HG03342 (cell line): ENCODE data around the gene DLG2.
"Not testable (repeated sequence)": the region's sequence is repeated elsewhere in the genome, so short reads cannot be mapped to it uniquely, and the experiment has no call there.

Experiments
- ATAC-seq: cut with Tn5 transposase; IDR thresholded peaks from one replicate; pipeline ENCODE4 v1.9.1; 2021; ENCODE audit warnings: mild to moderate bottlenecking, moderate library complexity; ENCODE audit not compliant: unreplicated experiment

DLG2 gene

DNA sequence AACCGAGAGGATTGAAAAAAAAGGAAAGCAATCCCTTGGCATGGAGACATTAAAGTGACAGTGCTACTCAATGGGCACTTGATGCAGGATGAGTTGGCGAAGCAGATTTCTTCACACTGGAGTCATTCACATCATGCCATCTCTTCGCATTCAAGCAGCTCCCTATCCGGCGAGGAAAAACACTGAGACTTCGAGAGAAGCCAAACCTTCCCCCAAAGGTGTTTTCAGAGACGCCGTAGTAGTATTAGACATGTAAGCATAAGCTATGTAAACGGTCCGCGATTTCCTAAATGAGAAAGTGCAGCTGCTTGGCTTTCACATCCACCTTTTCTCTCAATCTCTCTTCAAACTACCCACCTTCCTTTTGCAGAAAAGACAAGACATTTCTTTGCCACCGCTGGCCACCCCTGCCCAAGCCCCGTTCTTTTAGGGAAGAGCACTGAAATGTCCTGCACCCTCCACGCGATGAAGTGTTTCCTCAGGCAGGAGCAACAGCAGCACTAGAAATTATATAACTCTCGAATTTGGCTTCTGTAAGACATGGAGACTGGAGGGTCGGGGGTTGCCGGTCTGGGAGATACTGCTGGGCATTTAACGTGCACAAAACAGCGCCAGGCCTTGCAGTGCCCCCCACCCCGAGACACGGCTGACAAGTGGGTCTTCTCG, at the start of gene DLG2:
DLG2 (minus strand) TSS at position 13 of the 666 bp plus-strand sequence.
- no peak for ATAC-seq

DNA sequence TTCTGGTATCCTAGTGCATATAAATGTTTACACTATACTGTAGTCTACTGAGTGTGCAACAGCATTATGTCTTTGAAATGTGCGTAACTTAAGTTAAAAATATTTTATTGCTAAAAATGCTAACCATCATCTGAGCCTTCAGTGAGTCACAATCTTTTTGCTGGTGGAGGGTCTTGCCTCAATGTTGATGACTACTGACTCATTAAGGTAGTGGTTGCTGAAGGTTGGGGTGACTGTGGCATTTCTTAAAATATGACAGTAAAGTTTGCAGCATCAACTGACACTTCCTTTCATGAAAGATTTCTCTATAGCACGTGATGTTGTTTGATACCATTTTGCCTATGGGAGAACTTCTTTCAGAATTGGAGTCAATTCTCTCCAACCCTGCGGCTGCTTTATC, 46.2 kb upstream of the DLG2 start:
- no peak for ATAC-seq

DNA sequence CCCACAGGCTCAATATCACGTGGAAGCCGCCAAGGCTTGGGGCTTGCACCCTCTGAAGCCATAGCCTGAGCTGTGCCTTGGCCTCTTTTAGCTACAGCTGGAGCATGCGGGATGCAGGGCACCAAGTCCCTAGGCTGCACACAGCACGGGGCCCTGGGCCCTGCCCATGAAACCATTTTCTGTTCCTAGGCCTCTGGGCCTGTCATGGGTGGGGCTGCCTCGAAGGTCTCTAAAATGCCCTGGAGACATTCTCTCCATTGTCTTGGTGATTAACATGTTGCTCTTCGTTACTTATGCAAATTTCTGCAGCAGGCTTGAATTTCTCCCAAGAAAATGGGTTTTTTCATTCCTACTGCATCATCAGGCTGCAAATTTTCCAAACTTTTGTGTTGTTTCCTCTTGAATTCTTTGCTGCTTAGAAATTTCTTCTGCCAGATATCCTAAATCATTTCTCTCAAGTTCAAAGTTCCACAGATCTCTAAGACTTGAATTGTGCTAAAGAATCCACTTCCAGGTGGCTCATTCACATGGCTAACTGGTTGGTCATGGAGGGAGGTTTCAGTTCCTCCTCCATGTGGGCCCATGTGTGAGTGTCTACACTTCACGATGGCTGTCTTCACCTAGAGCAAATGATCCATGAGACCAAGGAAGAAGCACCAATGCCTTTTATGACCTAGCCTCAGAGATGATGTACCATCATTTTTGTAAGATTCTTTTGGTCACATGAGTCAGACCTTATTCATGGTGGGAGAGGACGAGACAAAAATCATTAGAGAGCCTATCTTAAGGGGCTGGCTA, 45.2 kb upstream of the DLG2 start:
- no peak for ATAC-seq

DNA sequence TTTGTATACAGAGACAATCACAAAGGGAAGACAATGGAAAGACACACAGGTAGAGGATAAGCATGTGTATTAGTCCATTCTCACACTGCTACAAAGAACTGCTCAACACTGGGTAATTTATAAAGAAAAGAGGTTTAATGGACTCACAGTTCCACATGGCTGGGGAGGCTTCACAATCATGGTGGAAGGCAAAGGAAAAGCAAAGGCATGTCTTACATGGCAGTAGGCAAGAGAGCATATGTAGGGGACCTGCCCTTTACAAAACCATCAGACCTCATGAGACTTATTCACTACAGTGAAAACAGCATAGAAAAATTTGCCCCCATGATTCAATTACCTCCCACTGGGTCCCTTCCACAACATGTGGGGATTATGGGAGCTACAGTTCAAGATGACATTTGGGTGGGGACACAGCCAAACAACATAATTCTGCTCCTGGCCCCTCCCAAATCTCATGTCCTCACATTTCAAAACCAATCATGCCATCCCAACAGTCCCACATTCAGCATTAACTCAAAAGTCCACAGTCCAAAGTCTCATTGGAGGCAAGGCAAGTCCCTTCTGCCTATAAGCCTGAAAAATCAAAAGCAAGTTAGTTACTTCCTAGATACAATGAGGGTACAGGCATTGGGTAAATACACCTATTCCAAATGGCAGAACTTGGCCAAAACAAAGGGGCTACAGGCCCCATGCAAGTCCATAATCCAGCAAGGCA, 44.0 kb upstream of the DLG2 start:
- ATAC-seq: not testable (repeated sequence)

DNA sequence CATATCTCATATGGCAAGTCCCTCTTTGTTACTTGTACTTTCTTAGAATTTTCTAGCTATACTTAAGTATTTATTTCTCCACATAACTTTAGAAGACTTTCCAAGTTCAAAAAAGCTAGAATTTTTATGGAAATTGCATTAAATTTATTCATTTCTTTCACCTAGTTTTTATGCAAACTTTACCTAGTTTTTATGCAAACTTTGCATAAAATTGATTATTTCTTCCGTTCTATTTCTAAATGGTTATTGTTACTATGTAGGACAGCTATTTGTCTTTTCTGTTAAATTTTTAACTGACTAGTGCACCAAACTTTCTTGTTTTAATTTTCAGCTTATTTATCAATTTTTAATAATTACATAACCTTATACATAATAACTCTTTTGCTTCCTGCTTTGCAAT, 41.0 kb upstream of the DLG2 start:
- ATAC-seq: no peak

DNA sequence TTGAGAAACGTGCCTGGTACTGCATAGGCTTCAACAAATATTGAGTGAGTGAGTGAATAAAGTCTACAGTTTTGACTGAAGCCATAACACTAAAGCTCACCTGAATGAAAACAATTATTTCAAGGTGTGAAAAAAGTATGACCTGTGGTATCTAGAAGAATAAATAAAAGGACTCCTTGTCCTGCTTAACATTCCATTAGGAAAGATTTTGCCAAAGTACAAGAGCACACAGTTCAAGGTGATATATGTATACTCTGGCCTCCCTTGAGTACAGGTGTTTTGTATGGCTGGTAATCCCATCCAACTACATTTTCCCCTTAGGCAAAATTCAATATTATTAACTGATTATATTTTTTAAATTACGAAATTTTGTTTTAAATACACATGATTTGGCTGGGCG, 39.5 kb upstream of the DLG2 start:
- ATAC-seq: no peak

DNA sequence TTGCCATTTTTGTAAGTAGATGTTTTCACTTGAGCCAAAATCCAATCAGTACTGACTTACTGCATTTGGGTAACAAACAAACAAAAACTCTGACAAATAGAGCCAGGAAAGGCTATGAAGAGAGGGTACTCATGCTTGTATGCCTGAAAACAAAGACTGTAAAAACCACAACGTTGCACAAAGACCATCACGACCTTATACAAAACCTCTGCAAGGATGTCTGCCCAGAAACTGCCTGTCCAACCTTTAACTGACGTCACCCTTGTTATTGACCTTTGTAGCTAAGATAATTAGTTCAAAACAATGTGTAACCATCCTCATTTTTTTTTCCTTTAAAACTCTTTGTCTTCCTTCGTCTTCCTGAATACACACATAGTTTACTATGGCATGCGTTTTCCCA, 38.6 kb upstream of the DLG2 start:
- no peak for ATAC-seq

DNA sequence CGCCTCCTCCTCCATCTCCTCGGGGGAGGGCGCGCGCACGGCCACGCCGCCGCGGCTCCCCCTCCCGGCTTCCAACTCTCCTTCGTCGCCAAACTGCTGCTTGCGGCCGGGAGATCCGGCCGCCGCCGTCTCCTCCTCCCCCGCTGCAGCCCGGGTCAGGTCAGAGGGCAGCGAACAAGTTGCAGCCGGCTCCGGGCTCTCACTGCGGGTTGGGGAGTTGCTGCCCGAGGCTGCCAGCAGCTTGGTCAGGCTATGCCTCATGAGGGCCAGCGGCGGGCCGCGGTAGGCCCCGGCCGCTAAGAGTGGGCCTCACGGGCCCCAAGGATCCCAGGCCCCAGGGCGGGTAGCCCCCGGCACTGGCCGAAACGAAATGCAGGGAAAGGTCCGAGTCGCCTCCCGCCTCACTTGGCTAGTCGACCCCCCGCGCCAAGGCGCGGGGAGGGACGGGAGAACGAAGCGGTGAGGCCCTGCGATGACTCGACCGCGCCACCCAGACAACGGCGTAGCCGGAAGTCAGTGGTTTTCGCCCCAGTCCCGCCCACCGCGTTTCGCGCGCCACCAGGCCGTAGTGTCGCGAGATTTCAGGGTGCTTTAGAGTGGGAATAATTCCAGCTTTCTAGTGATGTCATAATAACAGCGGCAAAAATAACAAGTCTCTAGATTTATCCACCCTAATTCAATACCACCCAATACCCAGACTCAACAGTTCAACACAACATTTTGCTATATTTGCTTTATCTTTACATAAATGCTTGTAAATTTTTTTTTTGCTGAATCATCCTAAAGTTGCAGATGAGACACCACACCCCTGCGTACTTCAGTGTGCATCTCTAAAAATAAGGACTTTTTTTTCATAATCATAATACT, 37.7 kb upstream of the DLG2 start, which contains the start of gene CREBZF:
CREBZF (minus strand) TSS at position 515 of the 867 bp plus-strand sequence; CDS start at position 261, 254 bp downstream.
- peak; percentile 87 for ATAC-seq

DNA sequence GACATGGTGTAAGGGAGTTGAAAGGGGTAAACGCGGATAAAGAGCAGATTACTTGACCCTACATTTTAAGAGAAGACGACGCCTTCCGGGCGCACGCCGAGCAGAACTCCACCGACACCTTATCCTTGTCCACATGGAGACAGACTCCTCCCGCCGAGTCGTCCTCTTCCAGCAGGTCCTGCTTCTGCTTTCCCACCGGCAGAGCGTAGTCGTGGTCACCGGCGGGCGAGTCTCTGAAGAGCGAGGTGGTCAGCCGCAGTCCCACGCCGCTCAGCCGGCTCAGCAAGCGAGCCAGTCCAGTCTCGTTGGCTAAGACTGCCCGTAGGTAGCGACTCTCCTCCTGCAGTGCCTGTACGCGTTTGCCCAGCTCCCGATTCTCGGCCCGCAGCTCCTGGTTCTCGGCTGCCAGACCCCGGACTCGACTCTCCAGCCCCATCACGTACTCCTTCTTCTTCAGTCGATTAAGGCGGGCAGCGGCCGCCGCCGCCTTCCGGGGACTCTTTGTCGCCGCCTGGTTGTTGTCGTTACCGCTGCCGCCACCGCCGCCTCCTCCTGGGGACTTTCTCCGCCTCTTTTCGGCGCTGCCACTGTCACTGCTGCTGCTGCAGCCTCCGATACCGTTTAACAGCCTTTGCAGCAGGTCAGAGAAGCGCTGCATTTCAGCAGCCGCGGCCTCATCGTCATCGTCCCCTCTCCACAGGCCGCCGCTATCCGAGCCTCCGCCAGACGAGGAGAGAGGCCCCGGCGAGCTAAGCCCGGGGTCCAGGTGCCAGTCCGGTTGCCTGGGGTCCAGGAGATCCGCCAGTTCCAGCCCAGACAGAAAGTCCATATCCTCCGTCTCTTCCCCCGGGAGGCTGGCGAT, 36.8 kb upstream of the DLG2 start:
- ATAC-seq: peak; percentile 70

DNA sequence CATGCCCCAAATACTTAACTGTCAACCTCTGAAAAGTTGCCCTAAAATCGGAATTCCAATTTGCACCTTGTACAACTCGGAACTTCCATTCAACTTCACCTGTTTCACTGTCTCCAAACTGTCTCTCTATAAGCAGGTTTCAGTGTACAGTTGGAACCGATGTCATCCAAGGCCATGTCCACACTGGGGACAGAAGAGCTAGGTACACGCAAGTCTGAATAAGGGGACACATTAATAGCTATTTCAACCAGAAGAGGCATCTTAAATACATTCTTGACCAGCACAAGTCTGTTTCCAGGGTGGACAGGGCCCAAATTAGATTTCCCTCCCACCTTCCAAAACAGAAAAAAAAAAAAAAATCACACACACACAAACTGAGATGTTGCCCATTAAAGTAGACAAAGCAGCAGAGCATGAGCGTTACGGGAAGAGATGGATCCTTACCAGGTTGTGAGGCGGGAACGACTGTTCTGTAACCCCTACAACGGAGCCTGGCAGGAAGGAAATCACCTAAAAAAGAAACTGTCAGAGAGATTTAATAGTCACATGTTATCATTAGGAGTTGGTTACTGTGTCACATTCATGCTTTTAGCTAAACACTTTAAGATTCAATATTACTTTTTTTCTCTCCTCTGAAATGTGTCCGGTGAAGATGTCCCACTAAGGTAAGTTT, 36.1 kb upstream of the DLG2 start:
- no peak for ATAC-seq

DNA sequence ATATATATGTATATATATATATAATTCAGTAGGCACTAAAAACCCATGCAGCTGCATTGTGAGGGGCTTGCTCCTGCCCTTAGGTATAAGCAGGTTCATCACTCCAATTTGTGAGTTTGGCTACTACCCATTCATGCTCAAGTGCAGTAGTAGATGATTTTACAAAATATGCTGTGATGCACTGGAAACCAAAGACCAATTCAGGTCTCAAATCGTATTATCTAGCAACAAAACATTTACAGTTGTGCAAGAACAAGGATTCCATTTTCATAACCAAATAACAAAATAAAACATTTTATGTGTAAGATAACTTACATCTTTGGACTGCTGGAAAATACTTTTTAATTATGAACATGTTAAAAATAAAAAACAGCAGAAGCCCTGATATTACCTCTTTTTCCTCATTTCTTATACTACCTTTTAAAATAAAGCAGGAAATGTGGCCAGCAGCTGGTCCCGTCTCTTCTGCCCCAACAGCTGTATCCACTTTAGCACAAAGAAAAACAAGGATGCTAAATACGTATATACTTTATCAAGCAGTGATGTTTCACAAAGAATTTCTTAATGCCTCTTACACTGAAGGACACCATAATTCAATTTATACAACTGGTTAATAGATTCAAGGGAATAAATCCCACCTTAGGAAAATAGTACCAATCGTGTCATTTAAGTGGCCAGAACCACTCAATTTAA, 35.0 kb upstream of the DLG2 start:
- ATAC-seq: no peak

DNA sequence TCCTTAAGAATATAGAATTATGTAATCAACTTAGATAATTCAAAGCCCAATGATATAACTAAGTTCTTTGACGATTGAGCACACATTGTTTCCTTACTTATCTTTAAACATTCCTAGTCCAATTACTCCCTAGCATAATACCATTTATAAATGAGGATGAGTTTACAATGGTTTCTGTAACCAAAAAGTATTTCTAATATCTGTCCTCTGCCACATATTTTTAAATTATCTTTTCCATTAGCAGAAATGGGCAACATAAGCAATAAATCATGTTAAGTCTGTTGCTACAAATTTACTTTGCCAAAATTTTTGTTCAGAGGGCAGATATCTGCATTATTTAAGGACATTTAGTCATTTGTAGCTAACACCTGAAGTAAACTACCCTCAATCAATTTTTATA, 31.0 kb upstream of the DLG2 start:
- ATAC-seq: no peak

DNA sequence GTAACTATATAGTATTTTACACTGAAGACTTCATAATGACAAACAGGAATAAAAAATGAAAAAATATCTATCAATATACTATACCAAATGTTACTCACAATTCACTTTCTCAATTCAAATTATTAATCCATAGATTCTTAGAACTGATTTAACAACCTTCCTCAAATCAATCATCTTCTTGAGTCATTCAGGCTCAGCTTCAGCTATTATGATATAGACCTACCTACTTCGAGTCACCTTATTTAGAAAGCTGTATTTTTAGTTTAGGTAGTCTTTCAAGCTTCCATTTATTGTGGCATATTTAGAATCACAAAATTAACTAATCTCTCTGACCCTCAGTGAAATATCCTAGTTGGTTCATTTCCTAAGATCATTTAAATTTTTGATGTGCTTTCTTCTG, 29.6 kb upstream of the DLG2 start:
- ATAC-seq: no peak

DNA sequence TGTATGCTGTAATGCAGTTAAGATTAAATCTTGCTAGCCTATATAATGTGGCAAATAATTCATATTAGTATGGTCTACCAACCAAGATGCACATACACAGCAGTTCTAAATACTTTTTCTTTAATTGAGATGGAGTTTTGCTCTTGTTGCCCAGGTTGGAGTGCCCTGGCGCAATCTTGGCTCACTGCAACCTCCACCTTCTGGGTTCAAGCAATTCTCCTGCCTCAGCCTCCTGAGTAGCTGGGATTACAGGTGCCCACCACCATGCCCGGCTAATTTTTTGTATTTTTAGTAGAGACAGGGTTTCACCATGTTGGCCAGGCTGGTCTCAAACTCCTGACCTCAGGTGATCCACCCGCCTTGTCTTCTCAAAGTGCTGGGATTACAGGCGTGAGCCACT, 27.2 kb upstream of the DLG2 start:
- not testable (repeated sequence) for ATAC-seq

DNA sequence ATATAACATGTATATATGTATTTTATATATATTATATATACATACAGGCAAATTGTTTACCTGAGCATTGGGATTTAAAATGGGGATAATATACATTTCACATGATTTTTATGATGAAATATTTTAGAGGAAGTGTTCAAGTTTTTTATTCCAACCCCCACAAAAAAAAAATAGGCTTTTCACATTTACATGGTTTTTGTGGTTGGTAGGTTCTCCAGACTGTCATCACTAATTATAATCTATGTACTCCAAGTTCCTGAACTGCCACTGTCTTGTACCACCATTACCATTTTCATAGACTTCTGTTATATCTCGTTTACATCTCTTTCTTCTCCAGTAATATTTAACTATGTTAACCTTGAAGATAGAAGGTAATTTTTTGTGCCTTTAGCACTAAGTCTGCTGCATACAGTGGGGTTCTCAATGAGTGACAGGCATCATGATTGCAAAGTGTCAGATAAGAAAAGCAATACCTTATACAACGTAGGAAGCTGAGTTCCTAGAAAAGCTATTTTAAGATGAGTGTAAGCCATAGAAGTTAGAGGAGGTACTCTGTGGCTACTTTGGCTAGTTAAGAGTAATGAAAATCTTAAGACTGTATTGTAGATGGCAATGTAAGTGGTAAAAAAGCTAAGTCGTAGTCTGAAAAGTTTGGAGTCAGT, 25.8 kb upstream of the DLG2 start:
- no peak for ATAC-seq

DNA sequence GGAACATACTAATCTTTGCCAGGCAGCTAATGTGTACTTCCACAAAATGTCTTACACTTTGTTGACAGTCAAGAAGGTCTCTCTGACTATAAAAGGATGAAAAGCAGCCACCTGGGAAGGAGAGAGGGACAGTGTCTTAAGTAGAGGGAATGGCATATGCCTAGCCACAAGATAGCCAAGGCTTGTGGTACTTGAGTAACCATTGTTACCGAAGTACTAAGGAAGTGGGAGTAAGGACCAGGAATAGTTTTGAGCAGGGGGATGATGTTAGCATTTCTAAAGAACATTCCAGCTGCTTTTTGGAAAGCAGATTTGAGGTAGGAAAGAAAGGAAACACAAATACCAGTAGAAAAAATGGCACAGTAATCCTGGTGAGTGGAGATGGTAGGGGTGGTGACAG, 24.0 kb upstream of the DLG2 start:
- ATAC-seq: no peak

DNA sequence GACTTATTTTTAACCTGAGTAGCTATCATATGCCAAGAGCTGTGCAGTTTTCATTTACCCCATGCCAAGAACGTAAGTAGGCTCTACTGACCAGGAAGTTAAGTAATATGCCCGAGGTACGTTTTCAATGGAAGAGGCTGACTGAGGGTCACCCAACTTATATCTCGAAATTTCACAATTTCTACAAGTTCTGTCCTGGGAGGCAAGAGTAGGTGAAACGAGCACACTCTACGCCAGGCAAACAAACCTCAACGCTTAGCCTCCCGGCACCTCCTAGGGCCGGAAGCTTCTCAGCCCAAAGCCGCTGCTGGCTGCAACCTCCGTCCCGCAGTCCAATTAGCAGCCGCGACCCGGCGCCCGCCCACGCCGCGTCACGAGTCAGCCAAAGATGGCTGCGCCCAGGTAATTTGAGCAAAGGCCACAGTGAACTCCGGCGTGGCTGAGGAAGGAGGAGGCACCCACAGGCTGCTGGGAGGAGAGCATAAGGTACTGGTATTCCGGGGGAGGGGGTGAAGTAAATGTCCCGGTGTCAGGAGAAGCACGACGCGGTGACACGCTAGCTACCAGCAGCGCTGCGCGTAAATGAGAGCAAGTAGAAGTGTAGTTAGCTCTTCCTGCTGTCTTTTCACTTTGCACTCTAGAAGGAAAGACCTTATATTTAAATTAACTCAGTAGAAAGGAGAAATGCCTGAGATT, 20.6 kb upstream of the DLG2 start, which contains the start of gene TMEM126A:
TMEM126A (plus strand) TSS at position 364 of the 696 bp plus-strand sequence. CDS start 2,289 bp downstream, outside the sequence.
- peak; percentile 99 for ATAC-seq
